Activated CD4-positive, alpha-beta T cell treated with anti-CD3 and anti-CD28 coated beads for 48 hours (primary cell): ENCODE measurements around the gene COLEC12.
"Not testable (repeated sequence)": the region's sequence is repeated elsewhere in the genome, so short reads cannot be mapped to it uniquely, and the experiment has no call there.

Source experiments
- DNase-seq: peaks from one replicate; pipeline ENCODE4 v3.0.0-alpha.2; 2020

Gene COLEC12

DNA sequence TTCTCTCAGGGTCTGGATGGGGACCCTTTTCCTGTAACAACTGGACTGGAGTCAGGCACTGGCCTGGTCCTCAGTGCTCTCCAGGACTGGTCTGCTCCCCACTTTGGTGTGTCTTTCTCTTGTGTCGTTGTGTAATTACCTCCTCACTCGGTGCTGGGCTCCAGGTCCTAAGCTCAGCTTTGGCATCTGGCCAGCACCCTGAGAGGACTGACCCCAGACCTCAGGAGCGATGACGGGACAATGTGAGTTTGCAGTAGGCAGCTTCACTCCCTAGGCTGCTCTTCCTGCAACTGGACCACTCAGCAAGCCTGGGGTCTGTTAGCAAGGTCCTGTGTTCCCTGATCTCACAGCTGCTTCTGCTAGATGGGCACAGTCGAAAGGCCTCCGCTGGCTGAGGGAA lies 93.8 kb downstream of the COLEC12 start:
- DNase-seq: no peak

DNA sequence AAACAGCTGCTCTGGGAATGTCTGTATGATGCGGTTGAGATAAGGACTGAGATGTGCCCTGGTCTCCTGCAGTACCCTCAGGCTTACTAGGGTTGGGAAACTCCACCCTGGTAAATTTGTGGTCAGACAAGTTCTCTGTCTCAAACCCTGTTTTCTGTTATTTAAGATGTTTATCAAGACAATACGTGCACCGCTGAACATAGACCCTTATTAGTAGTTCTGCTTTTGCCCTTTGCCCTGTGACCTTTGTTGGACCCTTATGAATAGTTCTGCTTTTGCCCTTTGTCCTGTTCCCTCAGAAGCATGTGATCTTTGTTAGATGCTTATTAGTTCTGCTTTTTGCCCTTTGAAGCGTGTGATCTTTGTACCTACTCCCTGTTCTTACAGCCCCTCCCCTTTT lies 95.5 kb downstream of the COLEC12 start:
- not testable (repeated sequence) for DNase-seq

DNA sequence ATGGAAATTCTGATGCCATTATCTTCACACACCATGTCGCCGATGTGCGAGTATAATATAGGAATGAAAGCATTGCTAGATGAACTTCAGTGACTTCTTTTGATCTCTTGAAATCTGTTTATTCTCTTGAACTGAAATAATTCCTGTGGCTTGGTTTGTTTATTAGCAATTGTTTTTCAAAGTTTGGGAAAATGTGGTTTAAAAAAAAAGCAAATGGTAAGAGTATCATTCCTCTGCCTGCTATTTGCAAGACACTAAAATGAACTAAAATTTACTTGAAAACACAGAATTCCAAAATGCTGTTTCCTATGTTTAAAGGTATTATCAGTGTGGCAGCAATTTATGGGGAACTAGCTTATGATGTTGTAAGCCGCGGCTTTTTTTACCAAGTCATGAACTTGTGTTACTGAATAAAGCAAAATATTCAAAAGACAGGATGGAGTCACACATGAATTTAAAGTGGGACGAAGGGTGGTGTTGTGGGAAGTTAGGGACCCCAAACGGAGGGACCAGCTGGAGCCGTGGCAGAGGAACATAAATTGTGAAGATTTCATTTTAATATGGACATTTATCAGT lies 96.4 kb downstream of the COLEC12 start:
- DNase-seq: no peak

DNA sequence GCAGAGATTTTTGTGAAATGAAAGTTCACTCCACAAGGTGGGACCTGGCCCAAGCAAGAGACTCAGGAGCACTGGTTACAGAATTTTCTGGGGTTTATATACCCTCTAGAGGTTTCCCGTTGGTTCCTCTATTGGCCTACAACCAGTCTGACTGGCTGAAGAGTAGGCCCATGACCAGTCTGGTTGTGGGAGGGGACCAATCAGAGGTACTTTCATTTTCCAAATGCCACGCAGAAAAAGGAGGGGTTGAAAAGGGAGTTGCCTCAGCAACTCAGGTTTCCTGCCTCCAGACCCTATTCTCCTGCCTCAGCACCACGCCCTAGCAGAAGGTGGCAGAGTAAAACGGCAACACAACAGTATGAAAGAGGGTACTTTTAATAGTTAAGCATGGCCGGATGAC lies 98.4 kb downstream of the COLEC12 start:
- no peak for DNase-seq

DNA sequence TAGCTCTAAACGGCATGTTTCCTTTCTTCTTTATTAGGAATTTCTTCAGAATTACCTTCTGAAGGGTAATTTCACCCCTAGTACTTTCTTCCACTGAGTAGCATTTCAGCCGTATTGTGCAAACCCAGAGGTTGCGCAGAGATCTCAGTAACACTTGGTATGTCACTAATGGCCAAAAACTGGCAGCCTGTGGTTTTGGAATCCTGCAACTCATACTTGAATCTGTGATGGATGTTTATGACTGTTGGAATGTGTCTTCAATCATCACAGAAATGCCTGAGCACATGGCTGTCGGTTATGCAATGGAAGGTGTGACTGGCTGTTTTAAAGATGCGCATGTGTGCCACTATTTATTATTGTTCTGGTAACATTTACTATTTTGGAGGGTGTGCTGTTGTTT lies 100.0 kb downstream of the COLEC12 start:
- no peak for DNase-seq

DNA sequence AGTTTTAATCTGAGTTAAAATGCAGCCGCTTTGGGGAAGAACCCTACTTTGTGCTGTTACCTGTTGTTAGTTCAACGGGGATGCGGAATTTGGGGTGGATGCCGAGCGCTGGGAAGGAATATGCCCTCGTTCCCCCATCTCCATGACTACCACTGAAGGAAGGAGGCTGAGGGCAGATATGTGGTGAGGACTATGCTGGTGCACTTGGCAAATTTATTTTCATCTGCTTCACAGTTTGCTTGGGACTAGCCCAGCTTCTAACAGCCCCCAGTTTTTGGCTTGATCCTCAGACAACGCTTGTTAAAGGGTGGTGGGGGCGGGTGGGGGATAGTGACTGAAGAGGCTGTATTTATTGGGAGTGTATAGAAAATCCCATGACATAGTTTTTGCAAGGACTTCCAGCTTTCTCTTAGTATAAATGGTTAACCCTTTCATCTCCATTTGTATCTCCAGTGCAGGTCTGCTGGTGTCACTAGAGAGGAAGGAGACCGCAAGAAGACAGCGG lies 100.8 kb downstream of the COLEC12 start:
- no peak for DNase-seq

DNA sequence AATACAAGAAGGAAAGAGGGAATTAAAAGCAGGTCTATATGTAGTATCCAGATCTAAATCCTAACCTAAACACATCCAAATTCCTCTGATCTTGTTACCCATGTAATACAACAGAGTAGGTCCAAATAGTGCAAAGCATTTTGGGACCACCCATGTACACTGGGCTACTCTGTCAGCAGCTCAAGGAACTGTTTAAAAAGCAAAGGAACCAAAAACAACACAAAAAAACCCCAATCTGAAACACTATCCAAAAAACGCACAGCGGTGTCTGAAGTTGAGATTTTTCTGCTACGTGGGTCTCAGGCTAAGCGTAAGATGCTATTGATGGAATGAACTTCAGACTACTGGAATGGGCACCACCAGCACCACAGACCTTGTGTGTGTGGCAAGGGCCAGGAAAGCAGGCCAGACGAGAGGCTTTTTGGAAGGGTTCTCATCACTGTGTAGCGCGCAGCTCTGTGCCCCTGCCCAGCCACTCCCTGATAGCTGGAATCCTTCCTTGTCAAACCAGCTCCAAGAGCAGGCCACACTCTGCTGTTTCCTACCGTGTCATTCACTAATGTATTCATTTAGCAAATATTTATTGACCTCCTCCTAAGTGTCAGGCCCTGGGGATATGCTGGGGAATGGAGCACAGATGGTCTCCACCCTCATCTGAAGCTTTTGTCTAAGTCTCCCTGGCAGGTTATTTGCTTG lies 101.4 kb downstream of the COLEC12 start:
- DNase-seq: no peak

DNA sequence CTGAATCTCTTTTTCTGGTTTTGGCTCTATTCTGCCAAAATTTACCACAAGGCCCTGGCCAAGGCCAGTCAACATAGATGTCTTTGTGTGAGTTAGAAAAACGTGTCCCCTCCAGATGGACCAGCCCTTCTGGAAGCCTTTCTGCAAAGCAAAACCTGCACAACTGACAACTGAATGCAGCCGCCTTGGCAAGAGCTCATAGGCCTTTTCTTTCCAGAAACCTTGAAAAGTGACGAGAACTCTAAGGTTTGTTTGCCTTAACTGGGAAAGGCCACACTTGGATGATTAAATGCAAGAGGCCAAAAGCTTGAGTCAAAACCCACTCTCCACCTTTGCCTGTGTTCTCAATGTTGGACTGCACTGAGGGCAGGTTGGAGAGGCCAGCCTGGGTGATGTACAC lies 103.9 kb downstream of the COLEC12 start:
- no peak for DNase-seq

DNA sequence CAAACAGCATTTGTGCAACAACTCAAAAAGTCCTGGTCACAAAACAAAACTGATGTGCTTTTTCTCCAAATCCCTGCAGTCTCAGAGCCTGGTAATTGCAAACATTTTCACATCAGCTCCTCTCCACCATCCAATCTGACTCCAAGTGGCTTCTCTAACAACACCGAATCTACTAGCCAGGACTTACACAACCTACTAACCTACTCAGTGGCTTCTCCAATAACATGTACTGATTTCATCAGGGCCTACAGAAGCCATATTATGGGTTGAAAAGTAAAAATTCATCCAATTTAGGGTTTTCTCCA lies 104.3 kb downstream of the COLEC12 start:
- DNase-seq: no peak

DNA sequence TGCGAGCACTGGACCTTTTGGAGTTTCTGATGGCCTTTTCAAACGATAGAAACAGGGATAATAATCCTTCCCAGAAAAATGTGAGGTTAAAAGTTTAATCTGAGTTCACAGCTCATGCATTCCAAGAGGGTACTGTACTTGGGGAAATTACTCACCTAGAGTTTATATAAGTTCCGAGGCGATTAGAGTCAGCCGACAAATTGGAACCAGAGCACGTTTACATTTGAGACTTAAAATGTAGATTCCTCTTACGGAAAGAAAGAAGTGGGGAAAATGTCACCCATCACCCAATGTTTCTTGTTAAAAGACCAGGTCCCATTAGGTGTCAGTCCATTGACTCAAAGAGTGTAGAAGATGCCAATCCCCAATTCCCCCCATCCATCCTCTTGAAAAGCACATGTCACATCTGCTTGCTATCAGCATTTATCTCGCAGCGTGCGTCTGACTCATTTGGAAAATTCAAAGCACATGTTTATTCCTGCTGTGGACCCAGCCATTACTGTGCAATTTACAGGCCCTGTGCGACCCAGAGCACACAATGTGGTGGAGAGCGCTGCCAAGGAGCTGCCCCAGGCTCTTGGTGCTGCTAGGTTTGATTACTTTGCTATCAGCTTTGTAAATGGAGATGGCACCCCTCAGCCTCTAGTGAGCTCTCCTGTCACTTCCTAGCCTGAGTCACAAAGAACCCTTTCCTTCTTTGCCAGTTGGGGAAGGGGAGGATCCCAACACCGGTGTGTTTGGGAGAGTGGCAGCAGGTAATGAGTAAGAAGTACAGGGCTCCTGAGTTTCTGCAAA lies 104.8 kb downstream of the COLEC12 start:
- no peak for DNase-seq

DNA sequence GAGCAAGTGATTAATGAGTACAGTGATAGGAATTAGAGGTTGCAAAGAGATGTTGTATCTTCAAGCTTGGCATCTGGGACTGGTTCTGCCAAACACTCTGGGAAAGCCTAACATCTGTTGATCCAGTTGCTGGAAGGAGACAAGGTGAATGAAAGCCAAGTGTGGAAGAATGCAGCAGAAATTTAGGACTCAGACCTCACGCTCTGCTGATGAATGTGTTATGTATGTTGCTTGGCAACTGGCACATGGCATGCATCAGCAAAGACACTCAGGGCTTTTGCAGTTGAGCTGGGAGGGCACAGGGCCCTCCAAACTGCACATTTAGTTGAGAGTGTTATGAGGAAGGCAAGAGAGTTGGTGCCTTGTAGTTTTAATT lies 105.5 kb downstream of the COLEC12 start:
- no peak for DNase-seq

DNA sequence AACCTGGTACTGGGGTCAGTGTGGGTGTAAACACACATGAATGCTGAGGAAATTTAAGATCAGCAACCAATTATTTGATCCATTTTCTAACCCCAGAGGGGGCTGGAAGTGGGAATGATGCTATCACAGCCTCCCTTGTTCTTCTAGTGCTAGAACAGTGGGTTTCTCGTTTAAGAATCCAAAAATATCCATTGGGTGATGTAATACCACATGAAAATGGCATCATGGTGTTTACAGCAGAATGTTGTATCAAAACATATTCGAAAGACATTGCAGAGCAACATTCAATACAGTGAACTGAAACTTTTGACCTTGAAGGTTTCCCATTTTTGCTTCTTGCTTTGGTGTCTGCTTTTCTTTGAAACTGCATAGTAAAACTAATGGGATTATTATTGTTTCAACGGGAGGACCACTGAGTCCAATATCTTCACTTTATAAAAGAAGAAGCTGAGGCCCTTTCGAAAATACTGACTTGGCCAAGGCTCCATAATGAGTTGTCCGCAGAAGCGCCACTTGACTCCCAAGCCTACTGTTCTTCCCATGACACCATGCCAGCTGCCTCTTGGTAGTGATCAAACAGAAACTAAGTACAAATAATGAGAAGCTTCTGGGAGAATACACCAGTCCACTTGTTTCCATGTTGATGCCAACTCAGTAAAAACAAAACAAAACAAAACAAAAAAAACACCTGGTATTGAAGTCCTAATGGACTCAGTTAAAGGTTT lies 106.1 kb downstream of the COLEC12 start:
- no peak for DNase-seq

DNA sequence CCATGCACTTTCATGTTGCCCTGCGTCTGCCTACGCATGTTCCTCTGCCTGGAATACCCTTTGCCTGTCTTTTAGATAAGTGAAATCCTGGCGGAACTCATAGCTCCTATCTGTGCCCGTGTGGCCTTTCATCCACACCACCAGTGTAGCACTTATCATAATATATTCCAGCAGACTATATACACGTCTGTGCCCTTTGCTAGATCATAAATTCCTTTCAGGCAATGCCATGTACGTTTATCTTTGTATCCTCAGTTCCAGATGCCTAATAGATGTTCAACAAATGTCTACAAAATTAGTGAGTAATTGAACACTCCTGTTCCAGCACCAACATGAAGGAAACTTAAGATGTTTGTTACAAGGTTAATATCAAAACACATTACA lies 106.9 kb downstream of the COLEC12 start:
- DNase-seq: no peak

DNA sequence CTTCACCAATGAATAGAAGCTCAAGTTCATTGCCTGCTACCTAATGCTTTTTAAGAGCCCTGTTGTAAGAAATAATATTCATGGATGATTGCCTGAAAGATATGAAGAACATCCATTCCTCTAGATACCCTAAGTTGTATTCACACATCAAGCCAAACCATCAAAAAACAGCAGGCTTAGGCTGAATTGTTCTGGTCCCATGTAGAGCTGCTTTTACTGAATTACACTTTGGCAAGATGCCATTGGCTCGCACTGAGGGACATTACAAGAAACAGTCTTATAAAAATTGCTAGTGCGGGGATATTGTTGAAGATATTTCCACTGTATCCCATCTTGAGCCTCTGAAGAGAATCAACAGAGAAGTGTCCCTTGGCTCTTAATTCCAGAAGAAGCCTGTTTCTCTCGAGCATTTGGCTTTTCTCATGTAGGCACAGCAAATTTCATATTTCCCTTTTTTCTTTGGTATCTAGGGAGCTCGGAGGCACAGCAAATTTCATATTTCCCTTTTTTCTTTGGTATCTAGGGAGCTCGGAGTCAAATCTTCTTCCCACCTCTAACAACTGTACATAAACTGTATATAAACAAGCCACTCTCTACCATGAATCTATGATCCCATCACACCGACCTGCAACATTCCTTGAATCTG lies 107.5 kb downstream of the COLEC12 start:
- no peak for DNase-seq

DNA sequence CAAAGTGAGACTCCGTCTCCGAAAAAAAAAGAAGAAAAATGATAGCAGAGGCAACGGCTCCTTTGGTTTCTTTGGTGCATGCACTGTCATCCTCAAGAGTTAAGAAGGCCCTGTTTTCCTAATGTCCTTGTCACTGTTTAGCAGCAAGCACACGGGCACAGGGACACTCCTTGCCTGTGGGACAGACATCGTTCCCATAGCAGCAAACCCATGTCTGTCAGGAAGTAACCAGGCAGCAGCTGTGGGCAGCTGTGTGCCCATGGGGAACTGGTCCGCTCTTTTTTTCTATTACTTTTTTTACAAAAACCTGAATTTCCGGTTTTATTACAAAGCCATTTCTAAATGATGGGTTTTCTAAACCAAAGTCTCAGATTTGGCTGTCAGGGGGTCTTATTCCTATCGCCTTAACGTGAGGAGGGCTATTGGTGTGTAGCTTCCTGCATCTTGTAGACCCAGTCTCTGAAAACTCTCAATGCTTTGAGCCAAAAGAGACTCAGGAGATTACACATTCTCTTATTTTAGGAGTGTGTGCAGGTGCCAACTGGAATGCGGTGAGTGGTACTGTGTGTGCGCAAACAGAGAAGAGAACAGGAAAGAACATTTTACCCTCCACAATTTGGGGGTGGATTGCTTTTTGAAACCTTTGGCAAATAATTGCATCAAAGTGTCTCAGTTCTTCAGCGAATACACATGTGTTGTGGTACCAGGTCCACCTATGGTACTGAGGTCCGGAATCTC lies 109.6 kb downstream of the COLEC12 start:
- no peak for DNase-seq

DNA sequence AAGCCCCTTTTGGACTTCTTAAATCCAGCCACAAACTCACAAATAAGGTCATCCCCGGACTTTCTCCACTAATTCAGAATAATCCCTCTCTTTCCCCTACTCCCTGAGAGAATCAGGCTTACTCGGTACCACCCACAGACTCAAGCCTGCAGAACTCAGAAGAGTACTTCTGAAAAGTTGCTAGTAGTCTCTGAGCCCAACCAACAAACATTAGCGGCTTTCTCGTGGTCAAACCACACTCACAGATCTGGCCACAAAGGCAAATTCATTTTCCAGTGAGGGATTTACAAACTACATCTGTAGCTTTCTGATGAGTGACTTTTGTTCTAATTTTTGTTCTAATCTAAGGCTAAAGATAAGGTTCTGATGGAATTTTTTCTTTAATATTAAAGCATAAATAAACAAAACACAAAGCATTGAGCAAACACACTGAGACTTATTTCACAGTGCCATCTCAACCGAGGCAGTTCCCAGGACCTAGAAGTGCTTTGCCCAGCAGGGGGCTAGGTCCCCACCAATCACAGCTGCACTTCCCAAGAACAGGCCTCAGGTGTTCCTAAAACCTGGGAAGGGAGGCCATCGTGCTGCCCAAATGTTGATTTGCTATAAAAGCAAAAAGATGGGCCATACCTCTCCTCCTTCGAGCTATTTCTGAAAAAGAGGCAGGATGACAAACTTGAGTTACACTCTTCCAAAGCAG lies 110.7 kb downstream of the COLEC12 start:
- no peak for DNase-seq

DNA sequence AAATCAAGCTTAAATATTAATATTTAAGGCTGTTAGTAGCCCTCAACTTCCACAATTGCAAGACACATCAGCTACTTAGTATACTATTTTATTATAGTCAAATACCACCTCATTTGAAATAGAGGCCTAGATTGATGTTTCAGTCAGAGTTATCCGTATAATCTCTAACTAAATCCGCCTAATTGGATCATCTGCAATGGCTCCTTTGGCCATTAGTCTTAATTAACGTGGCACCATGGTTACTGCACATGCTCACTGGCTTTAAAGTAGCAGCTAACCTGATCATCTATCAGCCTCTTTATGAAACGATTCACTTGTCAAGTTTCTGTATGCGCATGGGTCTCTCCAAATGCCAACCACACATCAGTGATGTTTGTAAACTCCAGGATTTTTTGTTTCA lies 112.3 kb downstream of the COLEC12 start:
- DNase-seq: no peak

DNA sequence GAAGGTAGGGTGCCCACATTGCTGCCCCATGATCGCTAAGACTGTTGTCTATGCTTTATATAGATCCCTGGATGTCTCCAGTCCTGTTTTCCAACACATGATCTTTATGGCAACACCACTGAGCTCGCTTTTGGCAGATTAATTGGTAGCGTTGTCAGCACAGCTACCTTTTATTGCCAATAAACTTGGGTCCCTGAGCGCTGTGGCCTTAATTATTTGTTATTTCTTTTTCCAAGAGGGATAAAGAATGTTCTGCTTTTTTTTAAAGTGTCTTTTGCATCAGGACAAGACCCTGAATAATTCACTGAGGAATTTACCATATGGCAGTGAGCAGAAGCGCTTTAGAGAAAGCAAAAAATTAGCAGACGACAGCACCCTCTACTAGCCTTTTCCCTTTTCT lies 113.5 kb downstream of the COLEC12 start:
- DNase-seq: no peak

DNA sequence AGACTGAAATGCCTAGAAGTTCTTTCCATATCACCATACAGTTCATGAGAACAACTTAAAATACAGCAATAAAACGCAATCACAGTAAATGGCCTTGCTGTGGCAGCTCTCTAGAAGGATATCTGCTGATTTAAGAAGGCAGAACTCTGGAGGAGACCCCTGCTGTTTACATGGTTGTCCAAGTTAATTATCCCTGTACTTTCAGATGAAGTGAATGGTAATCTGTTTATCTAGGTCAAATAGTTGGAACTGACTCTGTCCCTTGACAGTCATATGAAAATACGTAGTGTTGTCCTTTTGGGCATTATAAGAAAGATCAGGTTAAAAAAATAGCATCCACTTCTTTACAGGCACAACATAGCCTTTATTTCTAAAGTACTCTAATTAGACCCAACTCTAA lies 115.6 kb downstream of the COLEC12 start:
- no peak for DNase-seq

DNA sequence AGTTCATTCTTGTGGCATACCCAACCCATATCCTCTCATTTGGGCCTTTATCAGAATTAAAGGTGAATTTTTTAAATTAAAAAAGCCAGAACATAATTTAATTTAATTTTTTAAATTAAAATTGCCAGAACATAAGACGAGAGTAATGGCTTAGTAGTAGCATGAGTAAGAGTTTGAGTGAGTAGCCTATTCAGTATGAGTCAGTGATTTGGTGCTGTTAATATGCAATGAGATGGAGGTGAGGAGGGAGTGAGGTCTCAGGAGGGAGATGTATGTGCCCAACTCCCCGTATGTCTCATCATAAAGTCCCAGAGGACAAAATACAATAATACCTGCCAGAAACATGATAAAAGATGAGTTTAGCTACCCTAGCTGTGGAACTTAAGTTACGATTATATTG lies 117.4 kb downstream of the COLEC12 start:
- DNase-seq: no peak

DNA sequence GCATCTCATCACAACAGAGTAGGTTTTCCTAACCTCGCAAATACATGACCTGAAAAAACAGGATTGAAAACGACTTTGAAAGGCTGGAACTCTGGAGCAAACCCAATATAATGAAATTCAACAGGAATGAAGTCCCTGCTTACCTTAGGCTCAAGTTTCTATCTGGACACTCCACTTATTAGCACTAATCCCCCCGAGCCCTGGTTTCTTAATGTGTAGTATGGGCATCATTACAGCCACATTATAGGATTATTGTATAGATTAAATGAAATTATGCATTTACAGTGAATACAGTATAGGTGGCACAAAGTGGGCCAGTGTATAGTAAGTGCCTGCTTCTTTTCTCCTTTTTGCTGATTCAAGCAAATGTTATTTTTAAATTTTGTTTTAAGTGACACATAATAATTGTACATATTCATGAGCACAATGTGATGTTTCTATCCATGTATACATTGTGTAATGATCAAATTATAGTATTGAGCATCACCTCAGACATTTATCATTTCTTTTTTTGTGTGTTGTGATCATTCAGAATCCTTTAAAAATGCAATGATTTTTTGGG lies 118.0 kb downstream of the COLEC12 start:
- DNase-seq: no peak
